ENCODE data around the gene CLRN3. TPM values are rescaled to one million over a fixed set of nuclear protein-coding genes. Genes with fewer than 3 reads are reported as not detected.

The CLRN3 gene
- total RNA-seq, 4 donors from 2014 or later = 35.2 to 167 (median 77.1) TPM

- Histone ChIP-seq H3K9me3 (no peaks in the 10 kb centered on the region), H3K27me3 (no peaks in the 10 kb centered on the region), H3K4me1 (peaks cover 0 to 12% (median 10%) of the 10 kb centered on the region in 4 donors), H3K27ac (no peak overlapping the region), H3K36me3 (no peaks in the 10 kb centered on the region), H3K4me3 (no peak overlapping the region)
- intact Hi-C loops (cut with DNase I; ENCODE audit: low total_unique reads) (no loop called here), in situ Hi-C loops (cut with MboI; ENCODE audit: low pct_ligation_motif_present in 1 of 4, low pct_unique_long_range_greater_than_20kb in 1 of 4, low sequenced_read_pairs in 3 of 4) (loop anchor here in 2 of 4 donors (10.0 to 25.0 kb wide), 2 partner anchors 82 to 100 kb away; no protein-coding TSS in a partner anchor)
- no peak for DNase-seq
- TF ChIP-seq CTCF (IDR thresholded peaks at IDR 0.05) = no peak
- TF ChIP-seq EP300 (IDR thresholded peaks at IDR 0.05; ENCODE audit: low read depth) = no peak
- TF ChIP-seq POLR2AphosphoS5 (IDR thresholded peaks at IDR 0.05) = no peak
- TF ChIP-seq POLR2A (IDR thresholded peaks at IDR 0.05) = no peak
- 90 to 95% methylated on average over 4 to 12 of the region's 12 CpGs for WGBS, 2 donors (ENCODE audit: low coverage in 1 of 2)
These were observed 20.0 kb upstream of the CLRN3 start for GRCh38 chr10:127912607-127913367.

GRCh38 chr10:127911867-127912257, 19.1 kb upstream of the CLRN3 start:
- no peak overlapping the region for H3K27ac ChIP-seq
- H3K4me1 ChIP-seq = peaks cover 0 to 16% (median 13%) of the 10 kb centered on the region in 4 donors
- no peaks in the 10 kb centered on the region for H3K9me3 ChIP-seq
- H3K4me3 ChIP-seq = no peak overlapping the region
- 92 to 100% methylated on average over 1 to 4 of the region's 4 CpGs for WGBS, 2 donors (ENCODE audit: low coverage in 1 of 2)
- H3K27me3 ChIP-seq = no peaks in the 10 kb centered on the region
- no peaks in the 10 kb centered on the region for H3K36me3 ChIP-seq
- TF ChIP-seq POLR2AphosphoS5 (IDR thresholded peaks at IDR 0.05) (no peak), EP300 (IDR thresholded peaks at IDR 0.05; ENCODE audit: low read depth) (no peak), CTCF (IDR thresholded peaks at IDR 0.05) (no peak), POLR2A (IDR thresholded peaks at IDR 0.05) (no peak)
- no peak for DNase-seq
- intact Hi-C loops (cut with DNase I; ENCODE audit: low total_unique reads) (no loop called here), in situ Hi-C loops (cut with MboI; ENCODE audit: low pct_ligation_motif_present in 1 of 4, low pct_unique_long_range_greater_than_20kb in 1 of 4, low sequenced_read_pairs in 3 of 4) (loop anchor here in 2 of 4 donors (10.0 to 25.0 kb wide), 2 partner anchors 83 to 100 kb away; no protein-coding TSS in a partner anchor)

GRCh38 chr10:127911218-127911866, 18.6 kb upstream of the CLRN3 start:
- in situ Hi-C loops (cut with MboI; ENCODE audit: low pct_ligation_motif_present in 1 of 4, low pct_unique_long_range_greater_than_20kb in 1 of 4, low sequenced_read_pairs in 3 of 4) = loop anchor here in 2 of 4 donors (10.0 to 25.0 kb wide), 2 partner anchors 83 to 101 kb away; no protein-coding TSS in a partner anchor
- intact Hi-C loops (cut with DNase I; ENCODE audit: low total_unique reads) = no loop called here
- Histone ChIP-seq H3K27ac (no peak overlapping the region), H3K9me3 (no peaks in the 10 kb centered on the region), H3K4me1 (peaks cover 0 to 20% (median 17%) of the 10 kb centered on the region in 4 donors), H3K27me3 (no peaks in the 10 kb centered on the region), H3K4me3 (no peak overlapping the region), H3K36me3 (no peaks in the 10 kb centered on the region)
- DNase-seq = no peak
- TF ChIP-seq POLR2A (IDR thresholded peaks at IDR 0.05) (no peak), POLR2AphosphoS5 (IDR thresholded peaks at IDR 0.05) (no peak), CTCF (IDR thresholded peaks at IDR 0.05) (no peak), EP300 (IDR thresholded peaks at IDR 0.05; ENCODE audit: low read depth) (no peak)
- 70 to 100% methylated on average over 3 to 10 of the region's 10 CpGs for WGBS, 2 donors (ENCODE audit: low coverage in 1 of 2)

- WGBS, 2 donors (ENCODE audit: low coverage in 1 of 2) = 87% methylated on average over 2 of the region's 2 CpGs; no CpG with 5 or more reads in 1 of the 2 donors
- H3K4me1 ChIP-seq = peaks cover 0 to 29% (median 23%) of the 10 kb centered on the region in 4 donors
- intact Hi-C loops (cut with DNase I; ENCODE audit: low total_unique reads) (no loop called here), in situ Hi-C loops (cut with MboI; ENCODE audit: low pct_ligation_motif_present in 1 of 4, low pct_unique_long_range_greater_than_20kb in 1 of 4, low sequenced_read_pairs in 3 of 4) (loop anchor here in 2 of 4 donors (10.0 to 25.0 kb wide), 2 partner anchors 84 to 102 kb away; no protein-coding TSS in a partner anchor)
- no peak overlapping the region for H3K4me3 ChIP-seq
- TF ChIP-seq EP300 (IDR thresholded peaks at IDR 0.05; ENCODE audit: low read depth) (no peak), POLR2A (IDR thresholded peaks at IDR 0.05) (no peak), CTCF (IDR thresholded peaks at IDR 0.05) (no peak), POLR2AphosphoS5 (IDR thresholded peaks at IDR 0.05) (no peak)
- no peaks in the 10 kb centered on the region for H3K9me3 ChIP-seq
- no peaks in the 10 kb centered on the region for H3K27me3 ChIP-seq
- peak overlapping the region in 1 of 4 donors; percentile 14 for H3K27ac ChIP-seq
- DNase-seq = no peak
- no peaks in the 10 kb centered on the region for H3K36me3 ChIP-seq
These were observed 17.7 kb upstream of the CLRN3 start for GRCh38 chr10:127910464-127910770.
